Activated gamma-delta T cell treated with anti-CD3 and anti-CD28 coated beads, Interleukin-2, amount 50 U/mL, for 16 hours (primary cell): ENCODE results near the gene USP9Y.
"Not testable (repeated sequence)": the region's sequence is repeated elsewhere in the genome, so short reads cannot be mapped to it uniquely, and the experiment has no call there.

Source experiments
- DNase-seq: peaks from one replicate; pipeline ENCODE4 v3.0.0-alpha.2; 2020; ENCODE audit warnings: low read depth

USP9Y gene

GRCh38 chrY:12701181-12701695 is at the start of gene USP9Y:
USP9Y (plus strand) TSS chrY:12701231; CDS start chrY:12709448, 8,217 bp downstream.
- no peak for DNase-seq

GRCh38 chrY:12651621-12652036 is 49.4 kb upstream of the USP9Y start:
- DNase-seq, result no peak

DNA sequence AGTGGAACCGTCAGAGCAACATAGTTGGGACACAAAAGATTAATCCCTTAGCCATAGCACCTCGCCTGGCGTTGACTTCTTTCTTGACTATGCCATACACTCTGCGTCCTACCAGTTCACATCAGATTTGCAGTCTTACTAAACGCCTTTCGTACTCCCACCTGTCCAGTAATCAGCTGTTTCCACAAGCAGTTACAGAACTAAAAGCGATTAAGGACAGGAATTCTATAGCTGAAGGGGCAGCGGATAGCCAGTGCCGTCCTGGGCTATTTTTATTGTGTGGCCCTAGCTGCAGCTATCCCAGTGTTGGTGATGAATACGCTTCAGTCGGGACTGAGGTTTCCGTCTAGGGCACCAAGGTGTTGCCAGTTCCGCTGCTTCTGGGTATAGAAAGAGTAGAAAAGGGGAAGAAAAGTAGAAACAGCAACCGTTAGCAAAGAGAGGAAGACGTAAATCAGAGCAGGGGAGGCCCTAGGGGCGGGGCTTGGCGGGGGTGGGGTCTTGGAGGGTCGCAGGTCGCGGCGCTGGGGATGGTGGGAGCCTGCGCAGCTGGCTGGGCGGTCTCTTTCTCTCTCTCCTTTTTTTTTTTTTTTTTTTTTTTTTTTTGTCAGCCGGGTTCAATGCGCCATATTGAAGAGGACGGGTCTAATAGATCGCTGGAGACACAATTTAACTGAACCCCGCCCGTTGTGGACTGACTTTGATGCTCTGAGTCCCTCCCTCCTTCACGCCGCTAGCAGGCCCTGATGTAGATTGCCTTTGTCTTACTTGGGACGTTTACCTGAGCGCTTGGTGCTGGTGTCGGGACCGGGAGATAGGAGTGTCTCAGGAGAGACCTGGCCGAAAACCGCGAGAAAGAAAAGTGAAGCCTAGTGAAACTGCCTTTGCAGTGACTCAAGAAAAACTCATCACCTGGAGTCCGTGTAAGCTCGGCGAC is 39.0 kb upstream of the USP9Y start:
- no peak for DNase-seq

DNA sequence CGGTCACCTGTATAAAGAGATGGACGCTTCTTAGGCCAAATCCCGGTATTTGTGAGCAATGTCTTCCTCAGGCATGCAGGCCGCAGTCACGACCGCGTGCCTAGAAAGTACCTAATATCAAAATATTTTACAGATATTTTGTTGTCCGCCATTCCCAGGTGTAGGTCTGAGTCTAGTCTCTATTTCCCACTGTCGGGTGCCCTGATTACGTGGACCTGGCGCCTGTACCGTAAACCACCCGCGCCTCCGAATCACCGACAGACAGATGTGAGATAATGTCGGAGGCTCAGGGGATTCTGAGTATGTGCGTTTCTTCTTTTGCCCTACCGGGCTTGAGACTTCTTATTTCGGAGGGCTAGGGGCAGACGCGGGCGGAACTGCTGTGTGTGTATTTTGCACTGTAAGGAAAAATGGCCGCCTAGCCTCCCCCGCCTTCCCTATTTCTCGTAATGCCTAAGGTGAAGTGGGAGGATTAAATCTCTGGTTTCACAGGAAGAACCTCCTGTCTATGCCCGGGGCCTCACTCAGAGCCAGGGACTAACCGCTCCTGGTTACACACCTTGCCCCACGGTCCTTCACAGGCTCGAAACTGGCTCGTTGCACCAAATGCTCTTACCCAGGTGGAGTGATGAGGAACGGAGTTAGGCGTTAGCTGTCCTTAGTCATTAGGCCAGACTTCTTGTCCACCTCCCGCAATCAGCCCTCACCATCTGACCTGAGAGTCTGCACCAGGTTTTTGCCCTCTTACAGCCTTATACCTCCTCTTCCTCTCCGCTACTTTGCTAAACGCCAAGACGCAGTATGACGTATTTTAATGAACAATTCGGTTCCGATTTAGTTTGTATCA is 38.1 kb upstream of the USP9Y start:
- no peak for DNase-seq

GRCh38 chrY:12663845-12664244 is 37.2 kb upstream of the USP9Y start:
- not testable (repeated sequence) for DNase-seq

DNA sequence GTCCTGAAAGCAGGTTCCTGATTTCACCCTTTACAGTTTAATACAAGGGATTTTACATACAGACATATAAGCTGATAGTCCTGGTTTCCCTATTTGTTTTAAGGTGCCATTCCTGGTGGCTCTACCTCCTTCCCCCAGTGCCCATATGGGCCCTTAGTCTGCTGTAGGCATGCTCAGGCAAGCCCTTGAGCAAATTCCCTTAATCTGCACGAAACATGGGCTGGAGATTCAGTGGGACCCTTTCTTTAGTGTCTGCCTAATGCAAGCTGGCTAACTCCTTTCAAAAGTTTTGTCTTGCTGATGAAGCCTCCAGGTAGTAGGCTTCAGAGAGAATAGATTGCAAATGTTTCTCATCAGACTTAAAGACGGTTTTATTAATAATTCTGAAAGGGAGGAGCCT is 22.9 kb upstream of the USP9Y start:
- no peak for DNase-seq

DNA sequence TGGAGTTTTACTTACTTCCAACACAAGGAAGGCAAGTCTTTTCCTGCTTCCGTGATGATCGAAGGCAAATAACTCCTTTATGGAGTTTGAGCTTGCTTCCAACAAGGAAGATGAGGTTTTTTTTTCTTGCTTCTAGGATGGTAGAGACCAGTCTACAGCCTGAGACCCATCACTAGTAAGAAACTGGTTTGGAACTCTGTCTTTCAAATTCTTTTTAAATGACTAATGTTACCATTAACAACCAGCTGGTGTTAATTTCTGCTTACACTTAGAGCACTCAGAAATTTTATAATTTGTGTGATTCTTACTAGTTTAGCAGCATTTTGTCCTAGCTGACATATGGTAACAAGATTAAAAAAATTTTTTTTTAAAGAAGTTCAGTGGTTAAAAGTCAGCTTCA is 19.5 kb upstream of the USP9Y start:
- DNase-seq, result no peak

GRCh38 chrY:12688337-12688736 is 12.7 kb upstream of the USP9Y start:
- no peak for DNase-seq

DNA sequence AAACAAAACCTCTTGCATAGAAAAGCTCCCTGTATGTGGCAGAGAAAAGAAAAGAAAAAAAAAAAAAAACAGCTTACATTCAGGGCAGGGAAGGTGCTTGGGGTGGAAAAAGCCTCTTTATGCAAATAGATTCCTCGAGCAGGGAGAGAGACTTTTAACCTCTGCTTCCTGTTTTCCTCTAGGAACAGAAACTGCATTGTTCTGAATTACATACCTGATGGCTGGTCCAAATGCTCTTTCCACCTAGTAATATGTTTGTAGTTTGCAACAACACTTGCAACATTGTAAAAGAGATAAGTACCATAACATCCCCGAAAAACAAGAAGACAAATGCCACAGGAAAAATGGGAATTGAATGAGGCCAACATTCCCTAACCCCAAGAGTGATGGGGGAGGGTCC is 944 bp upstream of the USP9Y start:
- DNase-seq, result no peak

DNA sequence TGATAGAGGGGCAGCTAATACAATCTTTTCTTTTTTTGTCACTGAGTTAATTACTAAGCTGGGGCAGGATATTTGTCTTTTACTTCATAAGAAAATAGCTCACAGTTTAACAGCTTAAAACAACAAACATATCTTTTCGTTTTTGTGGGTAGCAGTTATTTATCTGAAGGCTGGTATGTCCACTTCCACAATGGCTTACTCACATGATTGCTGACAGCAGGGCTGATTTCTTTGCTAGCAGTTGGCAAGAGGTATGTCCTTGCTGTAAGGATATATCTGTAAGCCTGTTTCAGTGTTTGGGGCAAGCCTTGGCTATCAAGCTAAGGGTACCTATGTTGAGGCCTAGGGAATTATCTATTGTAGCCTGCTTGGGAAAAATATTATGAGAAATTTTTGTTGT is 1.1 kb downstream of the USP9Y start:
- DNase-seq, result no peak

- DNase-seq, result no peak
These were observed 9.4 kb downstream of the USP9Y start for GRCh38 chrY:12710460-12710859.

DNA sequence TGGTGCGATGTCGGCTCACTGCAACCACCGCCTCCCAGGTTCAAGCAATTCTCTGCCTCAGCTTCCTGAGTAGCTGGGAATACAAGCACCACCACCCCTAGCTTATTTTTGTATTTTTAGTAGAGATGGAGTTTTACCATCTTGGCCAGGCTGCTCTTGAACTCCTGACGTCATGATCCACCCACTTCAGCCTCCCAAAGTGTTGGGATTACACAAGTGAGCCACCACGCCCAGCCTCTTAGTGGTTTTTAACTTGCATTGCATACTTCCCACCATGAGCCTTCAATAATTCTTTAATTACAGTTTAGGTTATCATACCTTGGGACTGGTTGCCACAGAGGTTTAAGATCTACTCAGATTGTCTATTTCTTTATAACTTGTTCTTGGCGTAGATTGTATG is 14.3 kb downstream of the USP9Y start:
- no peak for DNase-seq

- no peak for DNase-seq
These were observed 28.7 kb downstream of the USP9Y start for GRCh38 chrY:12729746-12730145.

DNA sequence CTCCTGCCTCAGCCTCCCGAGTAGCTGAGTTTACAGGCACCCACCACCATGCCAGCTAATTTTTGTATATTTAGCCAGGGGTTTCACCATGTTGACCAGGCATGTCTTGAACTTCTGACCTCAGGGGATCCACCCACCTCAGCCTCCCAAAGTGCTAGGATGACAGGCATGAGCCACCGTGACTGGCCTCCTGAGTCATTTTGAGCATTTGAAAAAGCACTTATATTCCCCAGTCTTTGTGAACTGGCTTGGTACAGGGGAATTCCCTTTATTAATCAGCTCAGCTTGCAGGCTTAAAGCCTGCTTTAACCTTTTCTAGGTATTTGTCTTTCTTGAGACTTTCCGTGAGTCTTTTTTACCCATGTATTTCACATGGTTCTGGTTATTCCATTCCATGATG is 32.6 kb downstream of the USP9Y start:
- no peak for DNase-seq

- no peak for DNase-seq
These were observed 33.0 kb downstream of the USP9Y start for GRCh38 chrY:12734051-12734450.

- DNase-seq, result no peak
These were observed 40.4 kb downstream of the USP9Y start for GRCh38 chrY:12741414-12741813.

DNA sequence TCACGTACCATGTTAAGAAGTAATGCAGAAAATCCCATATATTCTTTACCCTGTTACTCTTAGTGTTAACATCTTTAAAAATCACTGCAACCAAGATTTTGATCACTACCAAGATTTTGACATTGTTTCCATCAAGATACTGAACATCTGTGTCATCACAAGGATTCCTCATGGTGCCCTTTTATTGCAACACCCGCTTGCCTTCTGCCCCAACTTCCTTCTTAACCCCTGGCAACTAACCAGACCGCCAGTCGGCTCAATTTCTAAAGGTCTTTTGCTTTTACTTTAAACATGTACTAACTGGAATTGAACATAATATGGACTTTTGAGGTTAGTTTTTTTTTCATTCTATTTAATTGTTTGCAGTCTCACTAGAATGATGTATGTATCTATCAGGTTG is 41.7 kb downstream of the USP9Y start:
- no peak for DNase-seq

GRCh38 chrY:12744091-12744490 is 43.1 kb downstream of the USP9Y start:
- no peak for DNase-seq

DNA sequence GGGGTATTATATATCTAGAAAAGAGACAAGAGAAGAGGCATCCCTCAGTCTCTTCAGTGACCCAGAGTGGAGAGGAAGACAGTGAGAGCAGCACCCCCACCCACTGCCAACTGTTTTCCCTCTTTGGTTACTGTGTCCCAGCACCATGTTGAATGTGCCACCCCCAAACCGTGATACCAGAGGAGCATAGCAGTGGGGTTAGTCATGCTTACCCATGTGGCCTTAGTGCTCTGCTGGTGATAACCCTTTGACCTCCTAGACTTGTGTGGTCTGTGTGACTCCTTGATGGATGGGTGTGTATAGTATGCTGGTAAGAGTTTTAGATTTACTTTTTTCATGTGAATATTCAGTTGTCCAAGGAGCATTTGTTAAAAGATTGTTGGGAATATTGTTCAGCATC is 48.3 kb downstream of the USP9Y start:
- DNase-seq, result no peak

- DNase-seq, result no peak
These were observed 51.8 kb downstream of the USP9Y start for GRCh38 chrY:12752856-12753255.

- no peak for DNase-seq
These were observed 55.0 kb downstream of the USP9Y start for GRCh38 chrY:12756021-12756420.

GRCh38 chrY:12765976-12766375 is 64.9 kb downstream of the USP9Y start:
- DNase-seq, result no peak

DNA sequence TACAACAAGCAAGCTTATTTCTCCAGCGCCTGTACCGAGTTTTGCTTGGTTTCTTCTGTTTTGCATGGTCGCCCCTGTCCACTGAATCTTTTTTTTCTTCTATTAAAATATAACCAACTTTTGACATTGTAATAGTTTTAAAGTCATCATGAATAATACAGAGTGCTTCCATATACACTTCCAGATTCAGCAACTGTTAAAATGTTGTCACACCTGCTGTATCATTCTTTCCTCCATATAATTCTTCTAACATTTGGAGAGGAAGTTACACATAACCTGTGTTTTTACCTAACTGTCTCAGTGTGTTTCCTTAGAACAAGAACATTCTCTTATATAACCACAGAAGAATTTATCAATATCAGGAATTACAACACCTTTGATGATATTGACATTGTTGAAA is 83.5 kb downstream of the USP9Y start:
- DNase-seq, result no peak
